GM13976 (cell line): ENCODE results near the gene LRMDA.

Source experiments
- DNase-seq: peaks from one replicate; pipeline ENCODE4 v3.0.0; 2012; ENCODE audit warnings: low spot score
- CTCF ChIP-seq: IDR thresholded peaks from 2 replicates; pipeline ENCODE4 v1.5.1; 2012; ENCODE audit warnings: borderline replicate concordance, mild to moderate bottlenecking; ENCODE audit not compliant: insufficient read depth; ENCODE audit errors: extremely low read depth, missing control alignments, control extremely low read depth
- in situ Hi-C: fragments of 300-500 bp; cut with MboI; formaldehyde crosslinking; loops from one replicate; pipeline ENCODE4 v1.12.0; 2022; ENCODE audit warnings: low sequenced_read_pairs, mixed read lengths, inconsistent platforms; ENCODE audit not compliant: unreplicated experiment

LRMDA gene

GRCh38 chr10:75999001-75999400 lies 567.6 kb downstream of the LRMDA start:
- no peak for TF ChIP-seq CTCF
- in situ Hi-C loops = no loop called here
- DNase-seq = no peak

DNA sequence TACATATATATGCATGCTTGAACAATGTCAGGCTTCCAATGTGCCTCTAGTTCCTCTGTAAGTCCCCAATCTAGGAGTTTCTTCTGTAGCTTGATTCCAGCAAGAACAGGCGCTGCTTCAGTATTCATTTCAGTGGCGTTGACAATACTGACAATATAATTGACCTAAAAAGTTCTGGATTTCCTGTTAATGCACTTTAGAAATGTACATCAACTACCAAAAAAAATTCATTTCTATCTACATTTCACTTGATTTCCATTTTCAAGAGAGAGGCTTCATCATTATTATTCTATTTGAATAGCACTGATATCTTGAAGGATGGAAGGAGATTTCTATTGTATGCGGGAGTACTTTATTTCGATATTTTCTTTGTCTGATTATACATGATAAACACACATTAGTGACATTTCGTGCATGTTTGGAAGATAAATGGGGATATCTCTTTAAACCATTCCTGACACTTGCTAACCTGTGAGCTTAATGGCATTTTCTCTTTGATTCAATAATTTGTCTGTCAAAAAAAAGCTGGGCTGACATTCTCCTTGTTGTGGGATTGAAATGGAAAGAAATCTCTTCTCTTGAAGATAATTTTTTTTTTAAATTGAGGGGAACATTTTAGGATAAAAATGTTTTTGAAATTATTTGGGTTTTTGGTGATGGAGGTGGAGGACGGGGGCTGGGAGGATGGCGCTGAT lies 568.2 kb downstream of the LRMDA start:
- in situ Hi-C loops = no loop called here
- DNase-seq = no peak
- no peak for TF ChIP-seq CTCF

GRCh38 chr10:76000550-76000949 lies 569.1 kb downstream of the LRMDA start:
- no peak for DNase-seq
- in situ Hi-C loops = no loop called here
- no peak for TF ChIP-seq CTCF

DNA sequence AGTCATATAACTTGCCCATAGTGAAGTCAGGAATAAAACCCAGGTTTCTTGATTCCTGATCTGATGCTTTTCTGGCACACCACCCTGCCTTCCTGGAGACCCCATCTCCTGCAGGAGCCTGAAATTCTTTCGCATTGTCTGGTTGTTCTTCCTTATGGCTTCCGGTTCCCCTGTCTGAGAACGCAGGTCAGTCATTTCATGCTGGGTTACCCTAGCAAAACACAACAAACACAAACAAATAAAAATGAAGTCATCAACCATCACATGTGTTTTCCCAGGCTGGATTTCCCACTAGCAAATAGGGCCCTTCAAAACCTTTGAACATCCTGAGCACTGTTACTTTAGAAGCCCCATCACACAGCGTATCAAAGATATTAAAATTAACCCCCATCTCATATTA lies 569.6 kb downstream of the LRMDA start:
- TF ChIP-seq CTCF = no peak
- in situ Hi-C loops = no loop called here
- no peak for DNase-seq

DNA sequence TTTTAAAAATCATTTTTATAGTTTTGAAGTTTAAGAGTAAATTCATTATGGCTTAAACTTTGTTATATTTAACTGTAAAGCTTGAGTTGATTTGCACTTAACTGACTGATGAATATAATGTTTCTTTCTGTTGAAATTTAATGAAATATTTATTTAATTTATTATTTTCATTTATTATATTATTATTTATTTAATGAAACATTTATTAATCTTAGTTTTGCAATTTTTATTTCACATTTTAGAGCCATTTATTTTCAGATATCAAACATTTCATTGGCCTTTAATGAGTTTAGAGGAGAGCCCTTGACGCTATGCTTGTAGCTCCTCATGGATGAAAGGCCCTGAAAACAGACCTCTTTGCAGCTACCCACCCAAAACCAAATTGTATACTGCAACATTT lies 570.0 kb downstream of the LRMDA start:
- TF ChIP-seq CTCF = no peak
- in situ Hi-C loops = no loop called here
- DNase-seq = no peak

GRCh38 chr10:76002262-76002854 lies 570.9 kb downstream of the LRMDA start:
- in situ Hi-C loops = no loop called here
- no peak for DNase-seq
- no peak for TF ChIP-seq CTCF
